GM12878 (cell line): ENCODE results near the gene ENOPH1. TPM values are rescaled to one million over a fixed set of nuclear protein-coding genes. Genes with fewer than 3 reads are reported as not detected.
A peak's percentile ranks its signal among the peaks of the same experiment; 100 is the strongest.

Experiments used
- BACH1 ChIP-seq: fragments of 450-650 bp; IDR thresholded peaks from 2 replicates; pipeline ENCODE4 v1.6.1; 2017; ENCODE audit warnings: mild to moderate bottlenecking, borderline replicate concordance
- BHLHE40 ChIP-seq, 2 experiments: fragments of 450-650 bp in 1 of 2; IDR thresholded peaks; 2 replicates each; pipeline ENCODE4 v1.6.1; 2011 to 2017; ENCODE audit warnings: low read depth in 2 of 2, borderline replicate concordance in 1 of 2, improper control_type of control experiment in 1 of 2, low read length in 1 of 2, mild to moderate bottlenecking in 1 of 2
- CHD2 ChIP-seq: IDR thresholded peaks from 2 replicates; pipeline ENCODE4 v1.6.1; 2011; ENCODE audit warnings: low read depth, low read length, improper control_type of control experiment, borderline replicate concordance
- HCFC1 ChIP-seq: fragments of 150-350 bp; IDR thresholded peaks from 2 replicates; pipeline ENCODE4 v1.6.1; 2014; ENCODE audit warnings: low read length
- HDAC2 ChIP-seq: fragments of 200-600 bp; sonication (generic); IDR thresholded peaks from 2 replicates; pipeline ENCODE4 v1.6.1; 2017
- JUNB ChIP-seq: IDR thresholded peaks from 2 replicates; pipeline ENCODE4 v1.6.1; 2016; ENCODE audit warnings: antibody characterized with exemption, mild to moderate bottlenecking
- MYC ChIP-seq: IDR thresholded peaks from 2 replicates; pipeline ENCODE4 v1.6.1; 2011; ENCODE audit warnings: mild to moderate bottlenecking, low read length, moderate library complexity, inconsistent platforms; ENCODE audit not compliant: insufficient read depth, insufficient replicate concordance, insufficient read length, severe bottlenecking
- NFIC ChIP-seq: IDR thresholded peaks from 2 replicates; pipeline ENCODE4 v1.6.1; 2012; ENCODE audit warnings: low read depth, mild to moderate bottlenecking, inconsistent platforms, low read length, moderate library complexity
- NR2C1 ChIP-seq: fragments of 450-650 bp; IDR thresholded peaks from 2 replicates; pipeline ENCODE4 v1.6.1; 2017; ENCODE audit warnings: antibody characterized with exemption, mild to moderate bottlenecking, moderate library complexity
- POLR2A ChIP-seq: IDR thresholded peaks from 2 replicates; pipeline ENCODE4 v1.6.1; 2011; ENCODE audit warnings: low read depth, mild to moderate bottlenecking, low read length
- POLR2AphosphoS5 ChIP-seq: IDR thresholded peaks from 2 replicates; pipeline ENCODE4 v1.6.1; 2011; ENCODE audit warnings: mild to moderate bottlenecking, low read length, inconsistent platforms
- RBBP5 ChIP-seq: fragments of 200-600 bp; sonication (generic); conservative IDR thresholded peaks from 2 replicates; pipeline ENCODE4 v1.6.1; 2016
- SMAD5 ChIP-seq: IDR thresholded peaks from 2 replicates; pipeline ENCODE4 v1.6.1; 2016; ENCODE audit warnings: antibody characterized with exemption, low read depth
- SMC3 ChIP-seq: IDR thresholded peaks from 2 replicates; pipeline ENCODE4 v1.6.1; 2011; ENCODE audit warnings: low read length, improper control_type of control experiment, borderline replicate concordance
- SREBF1 ChIP-seq: IDR thresholded peaks from 2 replicates; pipeline ENCODE4 v1.6.1; 2012; ENCODE audit warnings: mild to moderate bottlenecking, low read length
- TAF1 ChIP-seq: IDR thresholded peaks from 2 replicates; pipeline ENCODE4 v1.6.1; 2011; ENCODE audit warnings: mild to moderate bottlenecking, low read depth, low read length, borderline replicate concordance
- TBL1XR1 ChIP-seq: IDR thresholded peaks from 2 replicates; pipeline ENCODE4 v1.6.1; 2012; ENCODE audit warnings: low read depth, low read length, improper control_type of control experiment
- TCF12 ChIP-seq: IDR thresholded peaks from 2 replicates; pipeline ENCODE4 v1.6.1; 2011; ENCODE audit warnings: low read depth, mild to moderate bottlenecking, low read length
- ZNF274 ChIP-seq: IDR thresholded peaks from one replicate; pipeline ENCODE4 v1.8.0; 2011; ENCODE audit not compliant: insufficient read length, insufficient read depth
- polyA plus RNA-seq, 11 experiments: library from polyadenylated mRNA; depleted of rRNA in 4 of 11; unstranded in 6 of 11; stranded (reverse) in 5 of 11; fragments of >200 nt; fragmentation: Nextera tagmentation in 4 of 11; fragmentation: Illumina TruSeq in 1 of 11; extraction: Ambion mirVana in 4 of 11; extraction: Trizol in 1 of 11; gene quantifications; 1 replicate in 1 of 11; 2 replicates in 10 of 11; pipeline versions ENCODE4 v1.2.1 to v1.2.3, GENCODE V29; 2011 to 2016; ENCODE audit warnings: inconsistent platforms in 2 of 11, missing spikeins in 2 of 11, low read depth in 1 of 11
- total RNA-seq, 4 experiments: library from RNA; depleted of rRNA in 3 of 4; stranded (reverse); fragments of >200 nt in 3 of 4; fragmentation: Illumina TruSeq in 1 of 4; extraction: Trizol in 1 of 4; gene quantifications; 2 replicates each; pipeline versions ENCODE4 v1.2.1 to v1.2.3, GENCODE V29; 2013 to 2021
- TF ChIP-seq, protein P1 (sequence below): fragments of 450-650 bp; IDR thresholded peaks from 2 replicates; pipeline ENCODE4 v1.6.1; 2016; ENCODE audit warnings: mild to moderate bottlenecking, moderate library complexity, borderline replicate concordance
- TF ChIP-seq, protein P2 (sequence below): IDR thresholded peaks from 2 replicates; pipeline ENCODE4 v1.6.1; 2012; ENCODE audit warnings: low read length, inconsistent platforms
- TF ChIP-seq, protein P3 (sequence below): fragments of 450-650 bp; IDR thresholded peaks from 2 replicates; pipeline ENCODE4 v1.6.1; 2016; ENCODE audit warnings: mild to moderate bottlenecking
- TF ChIP-seq, protein P4 (sequence below): IDR thresholded peaks from 2 replicates; pipeline ENCODE4 v1.6.1; 2011; ENCODE audit warnings: low read depth, low read length, improper control_type of control experiment, borderline replicate concordance

ENOPH1 gene
- total and polyA plus RNA-seq, 10 of the 15 experiments (the other 5 are each of a cell fraction or from before 2014, with no cell fraction given) = 24.4 to 83.6 (median 46.7) TPM

DNA sequence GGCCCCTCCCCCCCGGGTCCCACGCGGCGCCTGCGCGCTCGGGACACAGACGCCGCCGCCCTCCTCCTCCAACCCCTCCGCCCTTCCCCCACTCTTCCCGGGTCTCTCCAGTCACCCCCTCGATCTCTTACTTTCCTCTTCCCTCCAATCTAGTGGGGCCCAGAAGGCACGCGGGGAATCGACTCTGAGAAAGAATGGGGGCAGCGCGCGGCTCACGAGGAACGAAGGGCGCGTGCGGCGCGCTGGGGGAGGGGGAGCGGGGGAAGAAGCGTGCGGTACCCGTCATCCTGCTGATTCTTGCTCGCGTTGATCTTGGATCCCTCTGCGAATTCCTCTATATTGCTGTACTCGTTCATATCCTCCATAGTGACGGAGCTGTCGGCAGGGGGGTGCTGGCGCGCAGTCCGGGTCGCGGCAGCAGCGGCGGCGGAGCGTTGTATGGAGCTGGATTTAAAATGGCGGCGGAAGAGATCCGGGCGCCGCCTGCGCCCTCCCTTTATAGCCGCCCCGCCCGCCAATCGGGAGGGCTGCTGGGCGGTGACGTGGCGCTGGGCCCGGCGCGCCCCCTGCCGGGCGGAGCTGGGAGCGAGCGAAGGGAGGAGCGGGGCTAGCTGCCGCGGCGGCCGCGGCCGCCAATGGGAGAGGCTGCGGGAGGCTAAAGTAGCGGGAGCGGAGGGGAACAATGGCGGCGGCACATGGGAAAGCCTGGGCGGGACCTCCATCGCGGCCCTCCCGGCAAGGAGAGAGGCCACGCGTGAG, 1.2 kb upstream of the ENOPH1 start (continued):
- no peak for TF ChIP-seq HDAC2
- no peak for TF ChIP-seq NFIC
- TF ChIP-seq TCF12 = peak; percentile 52; the same call in 1 of the 2 replicates
- TF ChIP-seq POLR2AphosphoS5 = peak; percentile 96
- peak; percentile 85 for TF ChIP-seq MYC
- TF ChIP-seq, protein P1, sequence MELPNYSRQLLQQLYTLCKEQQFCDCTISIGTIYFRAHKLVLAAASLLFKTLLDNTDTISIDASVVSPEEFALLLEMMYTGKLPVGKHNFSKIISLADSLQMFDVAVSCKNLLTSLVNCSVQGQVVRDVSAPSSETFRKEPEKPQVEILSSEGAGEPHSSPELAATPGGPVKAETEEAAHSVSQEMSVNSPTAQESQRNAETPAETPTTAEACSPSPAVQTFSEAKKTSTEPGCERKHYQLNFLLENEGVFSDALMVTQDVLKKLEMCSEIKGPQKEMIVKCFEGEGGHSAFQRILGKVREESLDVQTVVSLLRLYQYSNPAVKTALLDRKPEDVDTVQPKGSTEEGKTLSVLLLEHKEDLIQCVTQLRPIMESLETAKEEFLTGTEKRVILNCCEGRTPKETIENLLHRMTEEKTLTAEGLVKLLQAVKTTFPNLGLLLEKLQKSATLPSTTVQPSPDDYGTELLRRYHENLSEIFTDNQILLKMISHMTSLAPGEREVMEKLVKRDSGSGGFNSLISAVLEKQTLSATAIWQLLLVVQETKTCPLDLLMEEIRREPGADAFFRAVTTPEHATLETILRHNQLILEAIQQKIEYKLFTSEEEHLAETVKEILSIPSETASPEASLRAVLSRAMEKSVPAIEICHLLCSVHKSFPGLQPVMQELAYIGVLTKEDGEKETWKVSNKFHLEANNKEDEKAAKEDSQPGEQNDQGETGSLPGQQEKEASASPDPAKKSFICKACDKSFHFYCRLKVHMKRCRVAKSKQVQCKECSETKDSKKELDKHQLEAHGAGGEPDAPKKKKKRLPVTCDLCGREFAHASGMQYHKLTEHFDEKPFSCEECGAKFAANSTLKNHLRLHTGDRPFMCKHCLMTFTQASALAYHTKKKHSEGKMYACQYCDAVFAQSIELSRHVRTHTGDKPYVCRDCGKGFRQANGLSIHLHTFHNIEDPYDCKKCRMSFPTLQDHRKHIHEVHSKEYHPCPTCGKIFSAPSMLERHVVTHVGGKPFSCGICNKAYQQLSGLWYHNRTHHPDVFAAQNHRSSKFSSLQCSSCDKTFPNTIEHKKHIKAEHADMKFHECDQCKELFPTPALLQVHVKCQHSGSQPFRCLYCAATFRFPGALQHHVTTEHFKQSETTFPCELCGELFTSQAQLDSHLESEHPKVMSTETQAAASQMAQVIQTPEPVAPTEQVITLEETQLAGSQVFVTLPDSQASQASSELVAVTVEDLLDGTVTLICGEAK = 0 out of 2 replicates have a peak, but pooled peaks have one; percentile 10
- no peak; the same call in none of the 2 replicates for TF ChIP-seq HCFC1
- peak; percentile 48 to 81 for TF ChIP-seq BHLHE40 (IDR thresholded peaks at IDR 0.05; ENCODE audit: borderline replicate concordance in 1 of 2, low read depth in 2 of 2, low read length in 1 of 2)
- TF ChIP-seq TBL1XR1 = peak; percentile 11; the same call in 1 of the 2 replicates
- TF ChIP-seq, protein P2, sequence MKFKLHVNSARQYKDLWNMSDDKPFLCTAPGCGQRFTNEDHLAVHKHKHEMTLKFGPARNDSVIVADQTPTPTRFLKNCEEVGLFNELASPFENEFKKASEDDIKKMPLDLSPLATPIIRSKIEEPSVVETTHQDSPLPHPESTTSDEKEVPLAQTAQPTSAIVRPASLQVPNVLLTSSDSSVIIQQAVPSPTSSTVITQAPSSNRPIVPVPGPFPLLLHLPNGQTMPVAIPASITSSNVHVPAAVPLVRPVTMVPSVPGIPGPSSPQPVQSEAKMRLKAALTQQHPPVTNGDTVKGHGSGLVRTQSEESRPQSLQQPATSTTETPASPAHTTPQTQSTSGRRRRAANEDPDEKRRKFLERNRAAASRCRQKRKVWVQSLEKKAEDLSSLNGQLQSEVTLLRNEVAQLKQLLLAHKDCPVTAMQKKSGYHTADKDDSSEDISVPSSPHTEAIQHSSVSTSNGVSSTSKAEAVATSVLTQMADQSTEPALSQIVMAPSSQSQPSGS = no peak
- no peak for TF ChIP-seq SREBF1
- TF ChIP-seq, protein P3, sequence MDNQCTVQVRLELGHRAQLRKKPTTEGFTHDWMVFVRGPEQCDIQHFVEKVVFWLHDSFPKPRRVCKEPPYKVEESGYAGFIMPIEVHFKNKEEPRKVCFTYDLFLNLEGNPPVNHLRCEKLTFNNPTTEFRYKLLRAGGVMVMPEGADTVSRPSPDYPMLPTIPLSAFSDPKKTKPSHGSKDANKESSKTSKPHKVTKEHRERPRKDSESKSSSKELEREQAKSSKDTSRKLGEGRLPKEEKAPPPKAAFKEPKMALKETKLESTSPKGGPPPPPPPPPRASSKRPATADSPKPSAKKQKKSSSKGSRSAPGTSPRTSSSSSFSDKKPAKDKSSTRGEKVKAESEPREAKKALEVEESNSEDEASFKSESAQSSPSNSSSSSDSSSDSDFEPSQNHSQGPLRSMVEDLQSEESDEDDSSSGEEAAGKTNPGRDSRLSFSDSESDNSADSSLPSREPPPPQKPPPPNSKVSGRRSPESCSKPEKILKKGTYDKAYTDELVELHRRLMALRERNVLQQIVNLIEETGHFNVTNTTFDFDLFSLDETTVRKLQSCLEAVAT = peak; percentile 59; the same call in 1 of the 2 replicates
- peak; percentile 68 for TF ChIP-seq BACH1
- no peak for TF ChIP-seq ZNF274
- TF ChIP-seq SMC3 = 0 out of 2 replicates have a peak, but pooled peaks have one; percentile 2
- TF ChIP-seq SMAD5 = peak; percentile 96
- no peak for TF ChIP-seq RBBP5
- TF ChIP-seq POLR2A = peak; percentile 94
- no peak for TF ChIP-seq JUNB
- peak; percentile 81 for TF ChIP-seq TAF1
- TF ChIP-seq NR2C1 = peak; percentile 45
- TF ChIP-seq, protein P4, sequence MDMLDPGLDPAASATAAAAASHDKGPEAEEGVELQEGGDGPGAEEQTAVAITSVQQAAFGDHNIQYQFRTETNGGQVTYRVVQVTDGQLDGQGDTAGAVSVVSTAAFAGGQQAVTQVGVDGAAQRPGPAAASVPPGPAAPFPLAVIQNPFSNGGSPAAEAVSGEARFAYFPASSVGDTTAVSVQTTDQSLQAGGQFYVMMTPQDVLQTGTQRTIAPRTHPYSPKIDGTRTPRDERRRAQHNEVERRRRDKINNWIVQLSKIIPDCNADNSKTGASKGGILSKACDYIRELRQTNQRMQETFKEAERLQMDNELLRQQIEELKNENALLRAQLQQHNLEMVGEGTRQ = no peak
- TF ChIP-seq CHD2 = peak; percentile 86
